K562 (cell line): ENCODE results near the gene ZSCAN25. TPM values are rescaled to one million over a fixed set of nuclear protein-coding genes. Genes with fewer than 3 reads are reported as not detected.
"Not testable (repeated sequence)": the region's sequence is repeated elsewhere in the genome, so short reads cannot be mapped to it uniquely, and the experiment has no call there.

ENCODE experiments used
- ATAC-seq: fragments of 200-7000 bp; cut with Tn5 transposase; 3 replicates; pipeline ENCODE4 v1.9.1; 2020; ENCODE audit warnings: moderate library complexity
- BruUV-seq: library from RNA; stranded (reverse); fragments of 400-500 nt; replicated peaks from 2 replicates; lab custom pipeline; 2021; lab: Mats Ljungman, UMichigan
- CTCF ChIA-PET: fragments of 300-600 bp; formaldehyde crosslinking; extraction: SDS; loops from one replicate; lab custom pipeline; 2021; ENCODE audit warnings: low intra/inter-chr PET ratio; lab: Yijun Ruan, JAX
- POLR2A ChIA-PET: fragments of 300-600, 350-650 bp; sonication (Branson Sonifier 250); formaldehyde crosslinking; extraction: SDS; loops from one replicate; lab custom pipeline; 2021; ENCODE audit warnings: antibody characterized with exemption, inconsistent platforms; lab: Yijun Ruan, JAX
- DNase-seq, 4 experiments: peaks; one replicate each; pipeline versions ENCODE4 v3.0.0 to v3.0.0-alpha.2; 2011 to 2018; ENCODE audit warnings: low spot score in 3 of 4, mixed read lengths in 3 of 4; ENCODE audit errors: extremely low read depth in 1 of 4
- FAIRE-seq: peaks from 2 replicates; lab custom pipeline; 2011; peaks lifted over from hg19 to GRCh38; lab: Jason Lieb, UNC
- H2AFZ ChIP-seq: 2 replicates; pipeline ENCODE4 v1.6.0; 2011; ENCODE audit warnings: low read depth, low read length, control low read depth, inconsistent platforms
- H3K27ac ChIP-seq: fragments of 200-600 bp; 3 replicates; pipeline ENCODE4 v1.8.0; 2011; ENCODE audit warnings: low read depth, mild to moderate bottlenecking, control low read depth, inconsistent platforms, low read length, moderate library complexity, mixed read lengths; ENCODE audit errors: extremely low read depth
- H3K27me3 ChIP-seq, 2 experiments: fragments of 300-600 bp in 1 of 2; 2 replicates in 1 of 2; 3 replicates in 1 of 2; pipeline versions ENCODE4 v1.6.0 to v1.8.0; 2011; ENCODE audit warnings: inconsistent platforms in 2 of 2, low read length in 2 of 2, mild to moderate bottlenecking in 1 of 2, mixed read lengths in 1 of 2, moderate library complexity in 1 of 2; ENCODE audit not compliant: control insufficient read depth in 2 of 2, insufficient read depth in 2 of 2
- H3K36me3 ChIP-seq: fragments of 300-600 bp; 3 replicates; pipeline ENCODE4 v1.8.0; 2011; ENCODE audit warnings: mild to moderate bottlenecking, low read length, inconsistent platforms; ENCODE audit not compliant: control insufficient read depth, insufficient read depth
- H3K4me1 ChIP-seq, 2 experiments: fragments of 200-600 bp in 1 of 2; replicated peaks in 1 of 2; 2 replicates in 1 of 2; 3 replicates in 1 of 2; pipeline versions ENCODE4 v1.5.1 to v1.8.0; 2011; ENCODE audit warnings: inconsistent platforms in 2 of 2, low read length in 2 of 2, mild to moderate bottlenecking in 1 of 2, mixed read lengths in 1 of 2, moderate library complexity in 1 of 2; ENCODE audit not compliant: control insufficient read depth in 2 of 2, insufficient read depth in 2 of 2
- H3K4me2 ChIP-seq: 2 replicates; pipeline ENCODE4 v1.6.1; 2011; ENCODE audit warnings: low read length, control low read depth, inconsistent platforms, mixed read lengths; ENCODE audit not compliant: insufficient read depth
- H3K4me3 ChIP-seq: fragments of 200-600 bp; sonication (generic), shearing (Covaris generic); 2 replicates; pipeline ENCODE4 v1.5.1; 2016; ENCODE audit warnings: control low read depth, inconsistent platforms
- H3K79me2 ChIP-seq: fragments of 200-600 bp; 3 replicates; pipeline ENCODE4 v1.8.0; 2011; ENCODE audit warnings: low read length, inconsistent platforms; ENCODE audit not compliant: control insufficient read depth, insufficient read depth
- H3K9ac ChIP-seq, 2 experiments: 2 replicates each; pipeline versions ENCODE4 v1.6.0 to v1.6.1; 2011; ENCODE audit warnings: low read depth in 2 of 2, low read length in 2 of 2, control low read depth in 1 of 2, inconsistent platforms in 1 of 2, mild to moderate bottlenecking in 1 of 2, mixed read lengths in 1 of 2; ENCODE audit not compliant: insufficient read depth in 1 of 2
- H3K9me1 ChIP-seq: one replicate; pipeline ENCODE4 v1.6.0; 2011; ENCODE audit warnings: inconsistent platforms, mild to moderate bottlenecking, low read length, moderate library complexity; ENCODE audit not compliant: control insufficient read depth, insufficient read depth
- H3K9me3 ChIP-seq: replicated peaks from 2 replicates; pipeline ENCODE4 v1.5.1; 2011; ENCODE audit warnings: low read depth, low read length, inconsistent platforms; ENCODE audit not compliant: control insufficient read depth, insufficient read depth
- H4K20me1 ChIP-seq: replicated peaks from 2 replicates; pipeline ENCODE4 v1.6.1; 2011; ENCODE audit warnings: low read length, inconsistent platforms, mixed read lengths; ENCODE audit not compliant: control insufficient read depth, insufficient read depth
- CEBPB ChIP-seq: fragments of 450-650 bp; IDR thresholded peaks from 2 replicates; pipeline ENCODE4 v1.6.1; 2016; ENCODE audit warnings: missing genetic modification characterization, missing compliant biosample characterization
- CEBPG ChIP-seq, 3 experiments: fragments of 200-800 bp in 1 of 3; sonication (Bioruptor generic) in 1 of 3; sonication (generic) in 1 of 3; formaldehyde crosslinking in 1 of 3; IDR thresholded peaks in 2 of 3; conservative IDR thresholded peaks in 1 of 3; 2 replicates each; pipeline versions ENCODE4 v1.6.1 to v1.8.0; 2016 to 2022; ENCODE audit warnings: missing compliant biosample characterization in 2 of 3, missing genetic modification characterization in 2 of 3, mild to moderate bottlenecking in 1 of 3, missing genetic modification reagents in 1 of 3
- PHTF2 ChIP-seq: fragments of 250-450 bp; sonication (Bioruptor Pico); IDR thresholded peaks from 2 replicates; pipeline ENCODE4 v1.5.0; 2021; ENCODE audit warnings: mild to moderate bottlenecking
- POLR2G ChIP-seq: fragments of 200-400 bp; formaldehyde crosslinking; IDR thresholded peaks from 2 replicates; pipeline ENCODE4 v1.6.1; 2017; ENCODE audit warnings: low read depth, mild to moderate bottlenecking, antibody characterized with exemption, low read length, moderate library complexity
- WGBS: fragments of 100-300 bp; shearing (Covaris generic); methylation state at CpG from one replicate; pipeline ENCODE4 v1.1.6; 2016; ENCODE audit warnings: low coverage, mixed read lengths; ENCODE audit not compliant: insufficient coverage; ENCODE audit errors: missing lambda C conversion rate; 5-methylcytosine and 5-hydroxymethylcytosine counted together
- in situ Hi-C: fragments of 300-500 bp; cut with MboI; formaldehyde crosslinking; loops from 4 replicates; pipeline ENCODE4 v1.15.0; 2018; ENCODE audit warnings: inconsistent platforms, mixed read lengths
- intact Hi-C: fragments of 100-400 bp; cut with micrococcal nuclease; formaldehyde crosslinking; loops from 2 replicates; pipeline ENCODE4 v1.14.2; 2022
- polyA plus RNA-seq, 8 experiments: library from polyadenylated mRNA; depleted of rRNA in 4 of 8; stranded (reverse) in 5 of 8; unstranded in 3 of 8; fragments of >200 nt; fragmentation: Nextera tagmentation in 2 of 8; fragmentation: Illumina TruSeq in 1 of 8; extraction: Ambion mirVana in 2 of 8; extraction: Trizol in 1 of 8; gene quantifications; 2 replicates each; pipeline versions ENCODE4 v1.2.1 to v1.2.3, GENCODE V29; 2011 to 2014; ENCODE audit warnings: inconsistent platforms in 1 of 8, missing spikeins in 1 of 8
- total RNA-seq, 7 experiments: library from RNA; depleted of rRNA in 6 of 7; stranded (reverse); fragments of >200 nt in 6 of 7; fragmentation: Illumina TruSeq in 2 of 7; extraction: Trizol in 2 of 7; gene quantifications; 2 replicates each; pipeline versions ENCODE4 v1.2.1 to v1.2.3, GENCODE V29; 2011 to 2021; ENCODE audit warnings: low replicate concordance in 1 of 7

The ZSCAN25 gene
- total and polyA plus RNA-seq, 9 of the 15 experiments (the other 6 are each of a cell fraction or from before 2014, with no cell fraction given) = 0.94 to 18.4 (median 12.8) TPM

DNA sequence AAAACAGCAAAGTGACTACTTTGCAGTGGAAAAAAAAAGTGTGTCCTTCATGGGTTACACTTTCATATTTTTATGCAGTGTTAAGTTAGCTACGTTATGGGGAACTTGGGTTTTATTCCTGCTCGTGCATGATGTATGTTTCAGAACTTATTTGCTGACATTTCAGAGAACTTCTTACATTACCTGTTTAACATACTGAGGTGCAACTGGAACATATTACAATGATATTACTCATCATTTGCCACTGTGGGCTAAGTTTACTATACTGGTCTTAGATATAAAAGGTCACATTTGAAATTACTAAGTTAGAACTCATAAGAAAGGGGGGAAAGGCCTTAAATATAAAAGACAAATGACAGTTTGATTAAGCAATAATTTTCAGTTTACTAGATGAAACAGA lies 20.7 kb downstream of the ZSCAN25 start:
- TF ChIP-seq CEBPB (peak; percentile 38), CEBPG (tag; conservative IDR thresholded peaks at IDR 0.05 in 1 of 2, IDR thresholded peaks at IDR 0.05 in 1 of 2) (peak; percentile 22 to 45; a peak in 1 of 4 replicates)
- TF ChIP-seq CEBPG (CRISPR knock-in tag; IDR thresholded peaks at IDR 0.05) = not testable (repeated sequence)
- TF ChIP-seq, all 486 proteins: peak for 2; not testable (repeated sequence) for 484
- DNase-seq, H2AFZ ChIP-seq, H3K9me3 ChIP-seq, CTCF ChIA-PET, H3K4me1 ChIP-seq, H3K4me2 ChIP-seq, H4K20me1 ChIP-seq, H3K4me3 ChIP-seq, BruUV-seq, FAIRE-seq, in situ Hi-C loops, ATAC-seq, H3K9ac ChIP-seq, H3K27ac ChIP-seq, intact Hi-C loops, H3K36me3 ChIP-seq, H3K79me2 ChIP-seq, H3K9me1 ChIP-seq, POLR2A ChIA-PET, H3K27me3 ChIP-seq: not testable (repeated sequence)
- 61% methylated on average over 2 of the region's 2 CpGs for WGBS

DNA sequence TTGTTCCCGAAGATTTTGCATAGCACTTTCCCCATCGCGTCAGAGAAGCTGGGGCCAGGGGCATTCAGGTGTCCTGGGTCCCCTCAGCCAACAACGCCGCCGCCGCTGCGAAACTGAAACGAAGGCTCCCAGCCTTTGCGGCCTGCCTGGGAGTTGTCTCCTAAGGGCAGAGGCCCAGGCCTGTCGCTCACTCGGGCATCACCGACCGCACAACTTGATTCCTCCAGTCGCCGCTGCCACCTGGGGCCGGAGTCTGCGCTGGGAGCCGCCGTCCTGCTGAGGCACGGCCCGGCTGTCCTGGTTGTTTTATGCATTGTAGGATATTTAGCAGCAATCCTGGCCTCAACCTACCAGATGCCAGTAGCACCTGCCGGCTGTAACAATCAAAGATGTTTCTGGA lies 22.0 kb downstream of the ZSCAN25 start:
- no peak for ATAC-seq
- no TSS peak for BruUV-seq
- CTCF ChIA-PET = no interaction called here
- Histone ChIP-seq H3K27ac (no peak overlapping the region), H3K9ac (no peak overlapping the region), H3K9me1 (no peaks in the 10 kb centered on the region), H3K79me2 (no peaks in the 10 kb centered on the region), H3K4me2 (no peak overlapping the region), H3K36me3 (peaks cover 5% of the 10 kb centered on the region; the same call in 1 of the 3 replicates), H3K27me3 (no peaks in the 10 kb centered on the region), H4K20me1 (no peaks in the 10 kb centered on the region), H3K9me3 (no peaks in the 10 kb centered on the region), H2AFZ (no peak overlapping the region), H3K4me1 (peaks cover 0 to 4% of the 10 kb centered on the region in 2 experiments; a peak in 1 of 5 replicates), H3K4me3 (no peak overlapping the region)
- intact Hi-C loops (no loop called here), in situ Hi-C loops (no loop called here)
- TF ChIP-seq PHTF2 (no peak), POLR2G (0 out of 2 replicates have a peak, but pooled peaks have one; percentile 21)
- no peak for FAIRE-seq
- 88% methylated on average over 19 of the region's 23 CpGs for WGBS
- no peak for DNase-seq
- POLR2A ChIA-PET = no interaction called here
